Activated naive CD4-positive, alpha-beta T cell treated with anti-CD3 and anti-CD28 coated beads, Interleukin-2, amount 50 U/mL, for 72 hours (primary cell): ENCODE measurements around the gene IGSF21. TPM values are rescaled to one million over a fixed set of nuclear protein-coding genes. Genes with fewer than 3 reads are reported as not detected.

Experiments
- ATAC-seq, 2 donors: fragments of 150-1000 bp; cut with Tn5 transposase; 2 replicates each; pipeline ENCODE4 v1.10.0; 2021; ENCODE audit warnings: mild to moderate bottlenecking in 2 of 2, moderate library complexity in 2 of 2
- DNase-seq, 2 donors: peaks; one replicate each; pipeline ENCODE4 v3.0.0; 2021 to 2022; ENCODE audit warnings: low spot score in 2 of 2
- H3K27ac Mint-ChIP-seq, 2 donors: one replicate each; pipeline ENCODE4 v1.8.0; 2022; ENCODE audit warnings: mild to moderate bottlenecking in 2 of 2, mixed read lengths in 2 of 2
- H3K36me3 Mint-ChIP-seq, 2 donors: one replicate each; pipeline ENCODE4 v1.8.0; 2022; ENCODE audit warnings: mixed read lengths in 2 of 2
- H3K9me3 Mint-ChIP-seq, 2 donors: one replicate each; pipeline ENCODE4 v1.8.0; 2022; ENCODE audit warnings: mixed read lengths in 2 of 2
- total RNA-seq, 2 donors: library from RNA; stranded (reverse); gene quantifications; one replicate each; pipeline ENCODE4 v1.2.3, GENCODE V29; 2022

Gene IGSF21
- total RNA-seq, 2 donors from 2014 or later: not detected

DNA sequence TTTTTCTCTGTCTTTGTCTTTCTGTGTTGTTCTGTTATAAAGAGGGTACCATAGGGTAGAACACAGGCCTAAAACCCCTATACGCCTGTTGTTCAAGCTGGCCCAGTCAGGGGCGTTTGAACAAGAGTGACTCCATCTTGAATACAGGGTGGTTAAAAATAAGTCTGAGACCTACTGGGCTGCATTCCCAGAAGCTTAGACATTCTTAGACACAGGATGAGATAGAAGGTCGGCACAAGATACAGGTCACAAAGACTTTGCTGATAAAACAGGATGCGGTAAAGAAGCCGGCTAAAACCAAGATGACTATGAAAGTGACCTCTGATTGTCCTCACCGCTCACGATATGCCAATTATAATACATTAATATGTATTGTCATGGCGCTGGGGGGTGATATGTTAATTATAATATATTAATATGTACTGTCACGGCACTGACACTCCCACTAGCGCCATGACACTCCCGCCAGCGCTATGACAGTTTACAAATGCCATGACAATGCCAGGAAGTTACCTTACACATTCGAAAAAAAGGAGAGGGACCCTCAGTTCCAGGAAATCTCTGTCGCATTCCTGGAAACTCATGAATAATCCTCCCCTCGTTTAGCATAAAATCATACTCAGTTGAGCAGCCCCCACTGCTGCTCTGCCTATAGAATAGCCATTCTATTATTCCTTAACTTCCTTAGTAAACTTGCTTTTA lies 314.6 kb downstream of the IGSF21 start:
- DNase-seq (no peak), ATAC-seq (no peak)
- no peaks in the 10 kb centered on the region for H3K9me3 Mint-ChIP-seq

GRCh38 chr1:18422954-18423353 lies 315.4 kb downstream of the IGSF21 start:
- H3K36me3 Mint-ChIP-seq: no peaks in the 10 kb centered on the region
- no peaks in the 10 kb centered on the region for H3K9me3 Mint-ChIP-seq

More for the DNA sequence above, 314.6 kb downstream of the IGSF21 start:
- Mint-ChIP-seq H3K36me3 (no peaks in the 10 kb centered on the region), H3K27ac (no peak overlapping the region)

DNA sequence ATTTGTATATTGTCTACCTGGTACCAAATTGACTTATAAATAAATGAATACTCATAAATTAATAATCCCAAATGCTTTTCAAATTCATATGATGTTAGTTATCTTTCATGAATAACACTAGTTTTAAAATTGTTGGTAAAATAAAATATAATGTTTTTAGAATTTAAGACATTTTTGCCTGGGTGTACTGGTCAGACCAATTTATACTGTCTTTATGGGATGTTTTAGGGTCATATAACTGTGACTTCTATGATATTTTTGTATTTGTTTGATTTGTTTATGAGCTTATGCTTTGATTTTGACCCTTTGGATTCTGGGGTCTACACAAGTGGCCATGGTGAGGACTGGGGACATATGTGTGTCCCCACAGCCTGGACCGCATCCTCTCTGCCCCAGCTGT lies 319.0 kb downstream of the IGSF21 start:
- ATAC-seq: no peak
- no peak for DNase-seq
- Mint-ChIP-seq H3K36me3 (no peaks in the 10 kb centered on the region), H3K27ac (no peak overlapping the region), H3K9me3 (peaks cover 0 to 5% of the 10 kb centered on the region in 2 donors)

More at GRCh38 chr1:18422954-18423353, 315.4 kb downstream of the IGSF21 start:
- ATAC-seq (no peak), DNase-seq (no peak)
- H3K27ac Mint-ChIP-seq: no peak overlapping the region
